ENCODE results near the gene RFTN1.

RFTN1 gene

GRCh38 chr3:16305111-16305541 is 208.4 kb downstream of the RFTN1 start:
- no peaks in the 10 kb centered on the region for H3K9me3 ChIP-seq (ENCODE audit: control insufficient read depth, insufficient read depth, low read length)
- H3K4me3 ChIP-seq (ENCODE audit: low read length), result no peak overlapping the region
- no peak overlapping the region for H3K4me2 ChIP-seq (ENCODE audit: low read length)
- H3K79me2 ChIP-seq (ENCODE audit: control insufficient read depth, low read length), result no peaks in the 10 kb centered on the region
- no peak for TF ChIP-seq CTCF (IDR thresholded peaks at IDR 0.05; ENCODE audit: low read depth, low read length, poor library complexity, severe bottlenecking)
- no peak for TF ChIP-seq EZH2phosphoT487 (IDR thresholded peaks at IDR 0.05; ENCODE audit: borderline replicate concordance, low read length)
- H3K9me2 ChIP-seq (replicated peaks; ENCODE audit: control insufficient read depth, low read length), result no peaks in the 10 kb centered on the region
- H3K36me3 ChIP-seq (ENCODE audit: control insufficient read depth, low read length), result peaks cover 56% of the 10 kb centered on the region
- H3K27me3 ChIP-seq (ENCODE audit: control insufficient read depth, low read length), result no peaks in the 10 kb centered on the region
- peaks cover 19% of the 10 kb centered on the region for H3K4me1 ChIP-seq (ENCODE audit: control insufficient read depth, low read length)
- H3K27ac ChIP-seq (ENCODE audit: low read depth, low read length), result no peak overlapping the region
- no peaks in the 10 kb centered on the region for H4K20me1 ChIP-seq (ENCODE audit: control insufficient read depth, insufficient read depth, low read depth, low read length)
- peaks cover 65% of the 10 kb centered on the region for H3F3A ChIP-seq (ENCODE audit: control insufficient read depth, insufficient read depth)

DNA sequence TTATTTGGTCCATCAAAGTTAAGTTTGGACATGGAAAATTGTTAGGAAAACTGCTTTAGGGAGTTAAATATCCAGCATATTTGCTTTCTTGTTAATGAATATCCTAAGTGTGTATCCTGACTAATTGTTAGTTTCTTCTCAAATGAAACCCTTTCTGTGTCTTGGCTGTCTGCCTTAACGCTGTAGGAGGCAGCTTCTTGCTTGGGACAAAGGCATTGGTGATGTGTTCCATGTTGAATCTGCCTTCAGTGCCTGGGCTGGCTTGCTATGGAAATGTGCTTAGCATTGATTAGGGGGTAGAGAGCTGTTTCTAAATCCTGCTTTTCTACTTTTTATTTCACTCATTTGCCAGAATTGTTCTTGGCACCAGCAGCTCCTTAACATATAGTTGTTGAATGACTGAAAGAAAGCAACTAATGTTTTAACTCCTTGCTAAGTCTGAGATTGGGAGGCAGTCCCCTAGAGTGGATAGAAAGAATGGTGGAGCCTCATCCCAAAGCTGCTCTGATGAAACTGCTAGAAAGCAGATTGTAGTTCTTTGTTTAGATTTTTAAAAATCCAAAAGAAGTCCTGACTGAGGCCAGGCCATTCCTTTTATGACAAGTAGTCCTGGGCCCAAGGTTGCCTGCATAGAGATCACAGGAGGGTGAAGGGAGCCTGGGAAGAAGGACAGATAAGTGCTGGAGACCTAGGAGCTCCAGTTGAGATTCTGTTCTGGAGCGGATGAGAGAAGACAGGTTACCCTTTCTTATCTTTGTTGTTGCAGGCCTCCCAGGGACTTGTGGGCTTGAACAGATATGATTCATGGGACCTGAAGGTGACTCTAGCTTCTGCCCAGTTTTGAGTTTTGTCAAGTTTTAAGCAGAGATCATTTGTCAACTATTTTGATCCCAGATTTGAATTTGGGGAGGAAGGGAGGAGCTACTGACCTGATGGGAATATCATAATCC is 209.2 kb downstream of the RFTN1 start:
- H3K9me2 ChIP-seq (replicated peaks; ENCODE audit: control insufficient read depth, low read length), result no peaks in the 10 kb centered on the region
- no peak for TF ChIP-seq EZH2phosphoT487 (IDR thresholded peaks at IDR 0.05; ENCODE audit: borderline replicate concordance, low read length)
- no peak for TF ChIP-seq CTCF (IDR thresholded peaks at IDR 0.05; ENCODE audit: low read depth, low read length, poor library complexity, severe bottlenecking)
- no peak overlapping the region for H3K4me2 ChIP-seq (ENCODE audit: low read length)
- H3K4me1 ChIP-seq (ENCODE audit: control insufficient read depth, low read length), result peaks cover 25% of the 10 kb centered on the region
- H3K27ac ChIP-seq (ENCODE audit: low read depth, low read length), result no peak overlapping the region
- H3F3A ChIP-seq (ENCODE audit: control insufficient read depth, insufficient read depth), result peaks cover 58% of the 10 kb centered on the region
- H3K9me3 ChIP-seq (ENCODE audit: control insufficient read depth, insufficient read depth, low read length), result no peaks in the 10 kb centered on the region
- no peak overlapping the region for H3K4me3 ChIP-seq (ENCODE audit: low read length)
- H3K36me3 ChIP-seq (ENCODE audit: control insufficient read depth, low read length), result peaks cover 55% of the 10 kb centered on the region
- H3K79me2 ChIP-seq (ENCODE audit: control insufficient read depth, low read length), result no peaks in the 10 kb centered on the region
- no peaks in the 10 kb centered on the region for H4K20me1 ChIP-seq (ENCODE audit: control insufficient read depth, insufficient read depth, low read depth, low read length)
- H3K27me3 ChIP-seq (ENCODE audit: control insufficient read depth, low read length), result no peaks in the 10 kb centered on the region

GRCh38 chr3:16303037-16303575 is 210.4 kb downstream of the RFTN1 start:
- Histone ChIP-seq H3K4me2 (ENCODE audit: low read length) (no peak overlapping the region), H4K20me1 (ENCODE audit: control insufficient read depth, insufficient read depth, low read depth, low read length) (no peaks in the 10 kb centered on the region), H3K9me3 (ENCODE audit: control insufficient read depth, insufficient read depth, low read length) (no peaks in the 10 kb centered on the region), H3K36me3 (ENCODE audit: control insufficient read depth, low read length) (peaks cover 58% of the 10 kb centered on the region), H3K4me1 (ENCODE audit: control insufficient read depth, low read length) (peaks cover 25% of the 10 kb centered on the region), H3K27me3 (ENCODE audit: control insufficient read depth, low read length) (no peaks in the 10 kb centered on the region), H3F3A (ENCODE audit: control insufficient read depth, insufficient read depth) (peaks cover 45% of the 10 kb centered on the region), H3K9me2 (replicated peaks; ENCODE audit: control insufficient read depth, low read length) (no peaks in the 10 kb centered on the region), H3K4me3 (ENCODE audit: low read length) (no peak overlapping the region), H3K27ac (ENCODE audit: low read depth, low read length) (no peak overlapping the region), H3K79me2 (ENCODE audit: control insufficient read depth, low read length) (no peaks in the 10 kb centered on the region)
- TF ChIP-seq EZH2phosphoT487 (IDR thresholded peaks at IDR 0.05; ENCODE audit: borderline replicate concordance, low read length) (no peak), CTCF (IDR thresholded peaks at IDR 0.05; ENCODE audit: low read depth, low read length, poor library complexity, severe bottlenecking) (no peak)

Measured in DOHH2 (cell line).